GM18519 (cell line): Measurements from ENCODE around the gene RAB3GAP1.

Experiments used
- ATAC-seq: cut with Tn5 transposase; IDR thresholded peaks from one replicate; pipeline ENCODE4 v1.9.1; 2021; ENCODE audit warnings: mild to moderate bottlenecking, moderate library complexity; ENCODE audit not compliant: unreplicated experiment, low FRiP score

Gene RAB3GAP1

GRCh38 chr2:135159191-135159590 lies 107.1 kb downstream of the RAB3GAP1 start:
- ATAC-seq: no peak

- no peak for ATAC-seq
These were observed 110.3 kb downstream of the RAB3GAP1 start for GRCh38 chr2:135162377-135162776.

GRCh38 chr2:135162786-135163185 lies 110.7 kb downstream of the RAB3GAP1 start:
- no peak for ATAC-seq

GRCh38 chr2:135163306-135163705 lies 111.2 kb downstream of the RAB3GAP1 start:
- ATAC-seq: no peak

GRCh38 chr2:135163901-135164300 lies 111.8 kb downstream of the RAB3GAP1 start:
- ATAC-seq: no peak

GRCh38 chr2:135164431-135164830 lies 112.3 kb downstream of the RAB3GAP1 start:
- no peak for ATAC-seq

- no peak for ATAC-seq
These were observed 115.2 kb downstream of the RAB3GAP1 start for GRCh38 chr2:135167273-135167672.

GRCh38 chr2:135168204-135168856 lies 116.2 kb downstream of the RAB3GAP1 start:
- no peak for ATAC-seq

GRCh38 chr2:135169900-135170753 lies 118.0 kb downstream of the RAB3GAP1 start:
- no peak for ATAC-seq

- ATAC-seq: no peak
These were observed 122.1 kb downstream of the RAB3GAP1 start for GRCh38 chr2:135174049-135174809.

GRCh38 chr2:135174810-135175093 lies 122.7 kb downstream of the RAB3GAP1 start:
- no peak for ATAC-seq

GRCh38 chr2:135175177-135175576 lies 123.1 kb downstream of the RAB3GAP1 start:
- ATAC-seq: no peak

- ATAC-seq: no peak
These were observed 127.6 kb downstream of the RAB3GAP1 start for GRCh38 chr2:135179689-135180088.

GRCh38 chr2:135182190-135182589 lies 130.1 kb downstream of the RAB3GAP1 start:
- no peak for ATAC-seq

- no peak for ATAC-seq
These were observed 130.5 kb downstream of the RAB3GAP1 start for GRCh38 chr2:135182601-135183000.

GRCh38 chr2:135183822-135184221 lies 131.7 kb downstream of the RAB3GAP1 start:
- ATAC-seq: no peak

GRCh38 chr2:135186054-135186453 lies 134.0 kb downstream of the RAB3GAP1 start:
- ATAC-seq: no peak

- no peak for ATAC-seq
These were observed 135.2 kb downstream of the RAB3GAP1 start for GRCh38 chr2:135187270-135187669.

GRCh38 chr2:135189148-135189547 lies 137.1 kb downstream of the RAB3GAP1 start:
- ATAC-seq: no peak

GRCh38 chr2:135190799-135191198 lies 138.7 kb downstream of the RAB3GAP1 start:
- ATAC-seq: no peak

GRCh38 chr2:135198481-135198880 lies 146.4 kb downstream of the RAB3GAP1 start:
- ATAC-seq: no peak
